HEK293 (cell line): ENCODE data around the gene PFKM.

Experiments used
- BCL11B ChIP-seq: fragments of 450-650 bp; formaldehyde crosslinking; IDR thresholded peaks from 2 replicates; pipeline ENCODE4 v1.5.1; 2016; ENCODE audit warnings: low read depth, missing biosample characterization, missing genetic modification characterization
- HOXC10 ChIP-seq: sonication (generic); formaldehyde crosslinking; IDR thresholded peaks from 2 replicates; pipeline ENCODE4 v1.8.1; 2023; ENCODE audit warnings: mild to moderate bottlenecking, missing genetic modification reagents
- KLF1 ChIP-seq: fragments of 450-650 bp; formaldehyde crosslinking; IDR thresholded peaks from 2 replicates; pipeline ENCODE4 v1.5.1; 2016; ENCODE audit warnings: missing biosample characterization, missing genetic modification characterization
- KLF16 ChIP-seq: fragments of 450-650 bp; formaldehyde crosslinking; IDR thresholded peaks from 2 replicates; pipeline ENCODE4 v1.5.1; 2017; ENCODE audit warnings: missing biosample characterization, missing genetic modification characterization
- SP3 ChIP-seq: fragments of 450-650 bp; formaldehyde crosslinking; IDR thresholded peaks from 2 replicates; pipeline ENCODE4 v1.5.1; 2016; ENCODE audit warnings: missing biosample characterization, missing genetic modification characterization
- ZFP41 ChIP-seq: fragments of 450-650 bp; formaldehyde crosslinking; IDR thresholded peaks from 2 replicates; pipeline ENCODE4 v1.5.1; 2016; ENCODE audit warnings: missing biosample characterization, missing genetic modification characterization, borderline replicate concordance
- ZNF133 ChIP-seq: fragments of 450-650 bp; formaldehyde crosslinking; IDR thresholded peaks from 2 replicates; pipeline ENCODE4 v1.5.1; 2016; ENCODE audit warnings: missing biosample characterization, missing genetic modification characterization
- ZNF157 ChIP-seq: fragments of 450-650 bp; formaldehyde crosslinking; IDR thresholded peaks from 2 replicates; pipeline ENCODE4 v1.5.1; 2016; ENCODE audit warnings: missing biosample characterization, missing genetic modification characterization
- ZNF2 ChIP-seq: fragments of 450-650 bp; formaldehyde crosslinking; IDR thresholded peaks from 2 replicates; pipeline ENCODE4 v1.5.1; 2016; ENCODE audit warnings: missing biosample characterization, missing genetic modification characterization
- ZNF221 ChIP-seq: fragments of 450-650 bp; formaldehyde crosslinking; IDR thresholded peaks from 2 replicates; pipeline ENCODE4 v1.5.1; 2017; ENCODE audit warnings: missing biosample characterization, missing genetic modification characterization, borderline replicate concordance
- ZNF23 ChIP-seq: fragments of 450-650 bp; formaldehyde crosslinking; IDR thresholded peaks from 2 replicates; pipeline ENCODE4 v1.5.1; 2016; ENCODE audit warnings: missing biosample characterization, missing genetic modification characterization, borderline replicate concordance
- ZNF266 ChIP-seq: fragments of 450-650 bp; formaldehyde crosslinking; IDR thresholded peaks from 2 replicates; pipeline ENCODE4 v1.5.1; 2016; ENCODE audit warnings: missing biosample characterization, missing genetic modification characterization, low read depth
- ZNF335 ChIP-seq: fragments of 450-650 bp; formaldehyde crosslinking; conservative IDR thresholded peaks from 2 replicates; pipeline ENCODE4 v1.5.1; 2016; ENCODE audit warnings: missing biosample characterization, missing genetic modification characterization
- ZNF394 ChIP-seq: fragments of 450-650 bp; formaldehyde crosslinking; IDR thresholded peaks from 2 replicates; pipeline ENCODE4 v1.5.1; 2016; ENCODE audit warnings: missing biosample characterization, missing genetic modification characterization, mild to moderate bottlenecking, moderate library complexity, borderline replicate concordance
- ZNF510 ChIP-seq: fragments of 450-650 bp; formaldehyde crosslinking; IDR thresholded peaks from 2 replicates; pipeline ENCODE4 v1.5.1; 2018; ENCODE audit warnings: mild to moderate bottlenecking, missing genetic modification characterization, missing biosample characterization; ENCODE audit not compliant: insufficient replicate concordance
- ZNF514 ChIP-seq: fragments of 450-650 bp; formaldehyde crosslinking; IDR thresholded peaks from 2 replicates; pipeline ENCODE4 v1.5.1; 2016; ENCODE audit warnings: missing biosample characterization, missing genetic modification characterization
- ZNF600 ChIP-seq: fragments of 450-650 bp; formaldehyde crosslinking; IDR thresholded peaks from 2 replicates; pipeline ENCODE4 v1.5.1; 2016; ENCODE audit warnings: missing biosample characterization, missing genetic modification characterization
- ZNF621 ChIP-seq: fragments of 450-650 bp; formaldehyde crosslinking; IDR thresholded peaks from 2 replicates; pipeline ENCODE4 v1.5.1; 2017; ENCODE audit warnings: missing biosample characterization, missing genetic modification characterization
- ZNF76 ChIP-seq: fragments of 450-650 bp; formaldehyde crosslinking; IDR thresholded peaks from 2 replicates; pipeline ENCODE4; 2016; ENCODE audit warnings: low read depth, missing biosample characterization, missing genetic modification characterization, borderline replicate concordance
- TF ChIP-seq, protein P1 (sequence below): fragments of 450-650 bp; formaldehyde crosslinking; IDR thresholded peaks from 2 replicates; pipeline ENCODE4 v1.5.0; 2017; ENCODE audit warnings: missing biosample characterization, missing genetic modification characterization, borderline replicate concordance
- TF ChIP-seq, protein P2 (sequence below): fragments of 450-650 bp; formaldehyde crosslinking; IDR thresholded peaks from 2 replicates; pipeline ENCODE4 v1.5.1; 2016; ENCODE audit warnings: missing biosample characterization, missing genetic modification characterization
- TF ChIP-seq, protein P3 (sequence below): fragments of 450-650 bp; formaldehyde crosslinking; IDR thresholded peaks from 2 replicates; pipeline ENCODE4 v1.5.1; 2016; ENCODE audit warnings: missing biosample characterization, missing genetic modification characterization
- TF ChIP-seq, protein P4 (sequence below): fragments of 450-650 bp; formaldehyde crosslinking; IDR thresholded peaks from 2 replicates; pipeline ENCODE4 v1.5.1; 2016; ENCODE audit warnings: missing biosample characterization, missing genetic modification characterization
- TF ChIP-seq, protein P5 (sequence below): fragments of 450-650 bp; formaldehyde crosslinking; IDR thresholded peaks from 2 replicates; pipeline ENCODE4 v1.5.1; 2016; ENCODE audit warnings: missing biosample characterization, missing genetic modification characterization
- TF ChIP-seq, protein P6 (sequence below): fragments of 450-650 bp; formaldehyde crosslinking; IDR thresholded peaks from 2 replicates; pipeline ENCODE4 v1.5.1; 2017; ENCODE audit warnings: missing biosample characterization, mild to moderate bottlenecking, missing genetic modification characterization, moderate library complexity
- TF ChIP-seq, protein P7 (sequence below): fragments of 450-650 bp; formaldehyde crosslinking; IDR thresholded peaks from 2 replicates; pipeline ENCODE4 v1.5.1; 2017; ENCODE audit warnings: missing biosample characterization, missing genetic modification characterization

Gene PFKM

DNA sequence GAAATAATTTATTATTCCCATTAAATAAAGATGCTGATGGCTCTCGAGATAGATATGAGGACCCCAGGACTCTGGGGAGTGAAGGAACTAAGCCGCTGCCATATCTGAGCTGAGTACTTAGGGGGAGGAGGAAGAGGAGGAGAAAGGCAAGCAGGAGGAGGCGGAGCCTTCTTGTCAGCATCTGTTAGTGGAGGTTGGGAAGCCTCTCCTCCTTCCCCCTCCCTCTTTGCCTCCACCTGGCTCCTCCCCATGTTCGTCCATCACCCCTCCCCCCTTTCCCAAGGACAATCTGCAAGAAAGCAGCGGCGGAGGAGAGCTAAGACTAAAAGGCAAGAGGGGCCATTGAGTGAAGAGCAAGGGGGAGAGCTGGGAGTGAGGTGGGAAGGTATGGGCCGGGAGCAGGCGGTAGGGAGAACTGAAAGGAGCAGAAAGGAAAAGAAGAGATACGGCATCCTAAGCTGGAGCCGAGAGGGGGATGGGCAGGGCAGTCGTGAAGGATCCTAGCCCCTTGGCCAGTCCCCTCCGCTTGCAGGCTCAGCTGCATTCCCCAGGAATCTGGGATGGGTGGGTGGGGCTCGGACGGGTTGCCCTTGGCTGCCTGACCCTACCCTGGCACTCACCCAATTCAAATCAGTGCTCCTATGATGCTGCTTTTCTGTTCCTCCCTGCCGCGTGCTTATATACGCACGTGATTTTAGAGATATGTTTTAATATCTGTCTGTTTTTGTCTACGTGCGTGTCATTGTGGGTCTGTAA is at the start of gene PFKM (continued):
- TF ChIP-seq, protein P1, sequence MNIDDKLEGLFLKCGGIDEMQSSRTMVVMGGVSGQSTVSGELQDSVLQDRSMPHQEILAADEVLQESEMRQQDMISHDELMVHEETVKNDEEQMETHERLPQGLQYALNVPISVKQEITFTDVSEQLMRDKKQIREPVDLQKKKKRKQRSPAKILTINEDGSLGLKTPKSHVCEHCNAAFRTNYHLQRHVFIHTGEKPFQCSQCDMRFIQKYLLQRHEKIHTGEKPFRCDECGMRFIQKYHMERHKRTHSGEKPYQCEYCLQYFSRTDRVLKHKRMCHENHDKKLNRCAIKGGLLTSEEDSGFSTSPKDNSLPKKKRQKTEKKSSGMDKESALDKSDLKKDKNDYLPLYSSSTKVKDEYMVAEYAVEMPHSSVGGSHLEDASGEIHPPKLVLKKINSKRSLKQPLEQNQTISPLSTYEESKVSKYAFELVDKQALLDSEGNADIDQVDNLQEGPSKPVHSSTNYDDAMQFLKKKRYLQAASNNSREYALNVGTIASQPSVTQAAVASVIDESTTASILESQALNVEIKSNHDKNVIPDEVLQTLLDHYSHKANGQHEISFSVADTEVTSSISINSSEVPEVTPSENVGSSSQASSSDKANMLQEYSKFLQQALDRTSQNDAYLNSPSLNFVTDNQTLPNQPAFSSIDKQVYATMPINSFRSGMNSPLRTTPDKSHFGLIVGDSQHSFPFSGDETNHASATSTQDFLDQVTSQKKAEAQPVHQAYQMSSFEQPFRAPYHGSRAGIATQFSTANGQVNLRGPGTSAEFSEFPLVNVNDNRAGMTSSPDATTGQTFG (tag by site-specific recombination): no peak
- TF ChIP-seq, protein P2, sequence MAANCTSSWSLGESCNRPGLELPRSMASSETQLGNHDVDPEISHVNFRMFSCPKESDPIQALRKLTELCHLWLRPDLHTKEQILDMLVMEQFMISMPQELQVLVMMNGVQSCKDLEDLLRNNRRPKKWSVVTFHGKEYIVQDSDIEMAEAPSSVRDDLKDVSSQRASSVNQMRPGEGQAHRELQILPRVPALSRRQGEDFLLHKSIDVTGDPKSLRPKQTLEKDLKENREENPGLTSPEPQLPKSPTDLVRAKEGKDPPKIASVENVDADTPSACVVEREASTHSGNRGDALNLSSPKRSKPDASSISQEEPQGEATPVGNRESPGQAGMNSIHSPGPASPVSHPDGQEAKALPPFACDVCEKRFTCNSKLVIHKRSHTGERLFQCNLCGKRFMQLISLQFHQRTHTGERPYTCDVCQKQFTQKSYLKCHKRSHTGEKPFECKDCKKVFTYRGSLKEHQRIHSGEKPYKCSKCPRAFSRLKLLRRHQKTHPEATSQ (tag by site-specific recombination): no peak
- TF ChIP-seq ZNF514 (no peak), ZNF510 (tag by site-specific recombination) (no peak), ZFP41 (tag by site-specific recombination) (no peak), ZNF621 (no peak), ZNF133 (tag by site-specific recombination) (no peak), ZNF266 (no peak), ZNF600 (tag by site-specific recombination) (peak; percentile 75; the same call in 1 of the 2 replicates), ZNF76 (tag by site-specific recombination) (peak; percentile 87), BCL11B (tag by site-specific recombination) (no peak), ZNF335 (tag by site-specific recombination) (peak; percentile 80), ZNF2 (tag by site-specific recombination) (0 out of 2 replicates have a peak, but pooled peaks have one; percentile 52), ZNF157 (no peak), ZNF221 (no peak), KLF1 (tag by site-specific recombination) (peak; percentile 52; the same call in 1 of the 2 replicates), SP3 (tag by site-specific recombination) (peak; percentile 87), HOXC10 (CRISPR knock-in tag) (no peak), ZNF394 (tag by site-specific recombination) (no peak; the same call in 1 of the 2 replicates), ZNF23 (tag by site-specific recombination) (no peak), KLF16 (tag by site-specific recombination) (peak; percentile 82)
- TF ChIP-seq, protein P3, sequence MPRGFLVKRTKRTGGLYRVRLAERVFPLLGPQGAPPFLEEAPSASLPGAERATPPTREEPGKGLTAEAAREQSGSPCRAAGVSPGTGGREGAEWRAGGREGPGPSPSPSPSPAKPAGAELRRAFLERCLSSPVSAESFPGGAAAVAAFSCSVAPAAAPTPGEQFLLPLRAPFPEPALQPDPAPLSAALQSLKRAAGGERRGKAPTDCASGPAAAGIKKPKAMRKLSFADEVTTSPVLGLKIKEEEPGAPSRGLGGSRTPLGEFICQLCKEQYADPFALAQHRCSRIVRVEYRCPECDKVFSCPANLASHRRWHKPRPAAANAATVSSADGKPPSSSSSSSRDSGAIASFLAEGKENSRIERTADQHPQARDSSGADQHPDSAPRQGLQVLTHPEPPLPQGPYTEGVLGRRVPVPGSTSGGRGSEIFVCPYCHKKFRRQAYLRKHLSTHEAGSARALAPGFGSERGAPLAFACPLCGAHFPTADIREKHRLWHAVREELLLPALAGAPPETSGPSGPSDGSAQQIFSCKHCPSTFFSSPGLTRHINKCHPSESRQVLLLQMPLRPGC (tag by site-specific recombination): no peak; the same call in 1 of the 2 replicates
- TF ChIP-seq, protein P4, sequence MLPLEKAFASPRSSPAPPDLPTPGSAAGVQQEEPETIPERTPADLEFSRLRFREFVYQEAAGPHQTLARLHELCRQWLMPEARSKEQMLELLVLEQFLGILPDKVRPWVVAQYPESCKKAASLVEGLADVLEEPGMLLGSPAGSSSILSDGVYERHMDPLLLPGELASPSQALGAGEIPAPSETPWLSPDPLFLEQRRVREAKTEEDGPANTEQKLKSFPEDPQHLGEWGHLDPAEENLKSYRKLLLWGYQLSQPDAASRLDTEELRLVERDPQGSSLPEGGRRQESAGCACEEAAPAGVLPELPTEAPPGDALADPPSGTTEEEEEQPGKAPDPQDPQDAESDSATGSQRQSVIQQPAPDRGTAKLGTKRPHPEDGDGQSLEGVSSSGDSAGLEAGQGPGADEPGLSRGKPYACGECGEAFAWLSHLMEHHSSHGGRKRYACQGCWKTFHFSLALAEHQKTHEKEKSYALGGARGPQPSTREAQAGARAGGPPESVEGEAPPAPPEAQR: 0 out of 2 replicates have a peak, but pooled peaks have one; percentile 55
- TF ChIP-seq, protein P5, sequence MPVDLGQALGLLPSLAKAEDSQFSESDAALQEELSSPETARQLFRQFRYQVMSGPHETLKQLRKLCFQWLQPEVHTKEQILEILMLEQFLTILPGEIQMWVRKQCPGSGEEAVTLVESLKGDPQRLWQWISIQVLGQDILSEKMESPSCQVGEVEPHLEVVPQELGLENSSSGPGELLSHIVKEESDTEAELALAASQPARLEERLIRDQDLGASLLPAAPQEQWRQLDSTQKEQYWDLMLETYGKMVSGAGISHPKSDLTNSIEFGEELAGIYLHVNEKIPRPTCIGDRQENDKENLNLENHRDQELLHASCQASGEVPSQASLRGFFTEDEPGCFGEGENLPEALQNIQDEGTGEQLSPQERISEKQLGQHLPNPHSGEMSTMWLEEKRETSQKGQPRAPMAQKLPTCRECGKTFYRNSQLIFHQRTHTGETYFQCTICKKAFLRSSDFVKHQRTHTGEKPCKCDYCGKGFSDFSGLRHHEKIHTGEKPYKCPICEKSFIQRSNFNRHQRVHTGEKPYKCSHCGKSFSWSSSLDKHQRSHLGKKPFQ (tag by site-specific recombination): no peak
- TF ChIP-seq, protein P6, sequence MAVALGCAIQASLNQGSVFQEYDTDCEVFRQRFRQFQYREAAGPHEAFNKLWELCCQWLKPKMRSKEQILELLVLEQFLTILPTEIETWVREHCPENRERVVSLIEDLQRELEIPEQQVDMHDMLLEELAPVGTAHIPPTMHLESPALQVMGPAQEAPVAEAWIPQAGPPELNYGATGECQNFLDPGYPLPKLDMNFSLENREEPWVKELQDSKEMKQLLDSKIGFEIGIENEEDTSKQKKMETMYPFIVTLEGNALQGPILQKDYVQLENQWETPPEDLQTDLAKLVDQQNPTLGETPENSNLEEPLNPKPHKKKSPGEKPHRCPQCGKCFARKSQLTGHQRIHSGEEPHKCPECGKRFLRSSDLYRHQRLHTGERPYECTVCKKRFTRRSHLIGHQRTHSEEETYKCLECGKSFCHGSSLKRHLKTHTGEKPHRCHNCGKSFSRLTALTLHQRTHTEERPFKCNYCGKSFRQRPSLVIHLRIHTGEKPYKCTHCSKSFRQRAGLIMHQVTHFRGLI (tag by site-specific recombination): no peak
- TF ChIP-seq, protein P7, sequence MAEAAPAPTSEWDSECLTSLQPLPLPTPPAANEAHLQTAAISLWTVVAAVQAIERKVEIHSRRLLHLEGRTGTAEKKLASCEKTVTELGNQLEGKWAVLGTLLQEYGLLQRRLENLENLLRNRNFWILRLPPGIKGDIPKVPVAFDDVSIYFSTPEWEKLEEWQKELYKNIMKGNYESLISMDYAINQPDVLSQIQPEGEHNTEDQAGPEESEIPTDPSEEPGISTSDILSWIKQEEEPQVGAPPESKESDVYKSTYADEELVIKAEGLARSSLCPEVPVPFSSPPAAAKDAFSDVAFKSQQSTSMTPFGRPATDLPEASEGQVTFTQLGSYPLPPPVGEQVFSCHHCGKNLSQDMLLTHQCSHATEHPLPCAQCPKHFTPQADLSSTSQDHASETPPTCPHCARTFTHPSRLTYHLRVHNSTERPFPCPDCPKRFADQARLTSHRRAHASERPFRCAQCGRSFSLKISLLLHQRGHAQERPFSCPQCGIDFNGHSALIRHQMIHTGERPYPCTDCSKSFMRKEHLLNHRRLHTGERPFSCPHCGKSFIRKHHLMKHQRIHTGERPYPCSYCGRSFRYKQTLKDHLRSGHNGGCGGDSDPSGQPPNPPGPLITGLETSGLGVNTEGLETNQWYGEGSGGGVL (tag by site-specific recombination): peak; percentile 79
